Omental fat pad (tissue), 4 donors: Measurements from ENCODE around the gene SCN2B. TPM values are rescaled to one million over a fixed set of nuclear protein-coding genes. Genes with fewer than 3 reads are reported as not detected.

Source experiments
- ATAC-seq: fragments of 150-250 bp; one replicate; pipeline ENCODE4 v1.9.1; 2016; ENCODE audit warnings: mild to moderate bottlenecking, moderate library complexity; ENCODE audit not compliant: low FRiP score
- DNase-seq: peaks from one replicate; pipeline ENCODE4 v3.0.0-alpha.2; 2019; ENCODE audit warnings: low spot score
- total RNA-seq, 4 donors: library from RNA; depleted of rRNA; stranded (reverse); fragments of >200 nt; gene quantifications; one replicate each; pipeline ENCODE4 v1.1.0, GENCODE V29; 2016
- TF ChIP-seq, protein P1 (sequence below), 3 donors: fragments of 450-650 bp; IDR thresholded peaks; one replicate each; pipeline ENCODE4 v1.5.1; 2016 to 2017; ENCODE audit warnings: antibody characterized with exemption in 3 of 3, mild to moderate bottlenecking in 3 of 3, moderate library complexity in 2 of 3

The SCN2B gene
- total RNA-seq, 4 donors from 2014 or later, result 0.28 to 0.47 TPM; not detected in 2

DNA sequence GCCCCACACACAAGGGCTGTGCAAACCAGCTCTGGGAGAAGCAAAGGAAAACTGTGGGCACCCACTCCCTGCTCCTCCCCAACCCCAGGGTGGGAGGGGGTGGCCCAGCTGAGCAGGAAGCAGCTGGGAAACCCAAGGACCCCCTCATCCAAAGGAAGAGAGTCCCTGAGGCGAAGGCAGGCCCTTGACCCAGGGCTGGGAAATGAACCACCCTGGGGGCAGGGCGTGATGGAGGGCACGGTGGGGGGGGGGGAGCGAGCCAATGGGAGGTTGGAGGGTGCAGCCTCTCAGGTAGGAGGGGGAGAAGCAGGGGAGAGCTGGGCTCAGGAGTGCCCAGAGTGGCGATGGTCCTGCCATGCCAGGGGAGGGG, 40.7 kb downstream of the SCN2B start:
- no peak for DNase-seq
- TF ChIP-seq, protein P1, sequence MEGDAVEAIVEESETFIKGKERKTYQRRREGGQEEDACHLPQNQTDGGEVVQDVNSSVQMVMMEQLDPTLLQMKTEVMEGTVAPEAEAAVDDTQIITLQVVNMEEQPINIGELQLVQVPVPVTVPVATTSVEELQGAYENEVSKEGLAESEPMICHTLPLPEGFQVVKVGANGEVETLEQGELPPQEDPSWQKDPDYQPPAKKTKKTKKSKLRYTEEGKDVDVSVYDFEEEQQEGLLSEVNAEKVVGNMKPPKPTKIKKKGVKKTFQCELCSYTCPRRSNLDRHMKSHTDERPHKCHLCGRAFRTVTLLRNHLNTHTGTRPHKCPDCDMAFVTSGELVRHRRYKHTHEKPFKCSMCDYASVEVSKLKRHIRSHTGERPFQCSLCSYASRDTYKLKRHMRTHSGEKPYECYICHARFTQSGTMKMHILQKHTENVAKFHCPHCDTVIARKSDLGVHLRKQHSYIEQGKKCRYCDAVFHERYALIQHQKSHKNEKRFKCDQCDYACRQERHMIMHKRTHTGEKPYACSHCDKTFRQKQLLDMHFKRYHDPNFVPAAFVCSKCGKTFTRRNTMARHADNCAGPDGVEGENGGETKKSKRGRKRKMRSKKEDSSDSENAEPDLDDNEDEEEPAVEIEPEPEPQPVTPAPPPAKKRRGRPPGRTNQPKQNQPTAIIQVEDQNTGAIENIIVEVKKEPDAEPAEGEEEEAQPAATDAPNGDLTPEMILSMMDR (IDR thresholded peaks at IDR 0.05), result no peak
- ATAC-seq, result no peak

DNA sequence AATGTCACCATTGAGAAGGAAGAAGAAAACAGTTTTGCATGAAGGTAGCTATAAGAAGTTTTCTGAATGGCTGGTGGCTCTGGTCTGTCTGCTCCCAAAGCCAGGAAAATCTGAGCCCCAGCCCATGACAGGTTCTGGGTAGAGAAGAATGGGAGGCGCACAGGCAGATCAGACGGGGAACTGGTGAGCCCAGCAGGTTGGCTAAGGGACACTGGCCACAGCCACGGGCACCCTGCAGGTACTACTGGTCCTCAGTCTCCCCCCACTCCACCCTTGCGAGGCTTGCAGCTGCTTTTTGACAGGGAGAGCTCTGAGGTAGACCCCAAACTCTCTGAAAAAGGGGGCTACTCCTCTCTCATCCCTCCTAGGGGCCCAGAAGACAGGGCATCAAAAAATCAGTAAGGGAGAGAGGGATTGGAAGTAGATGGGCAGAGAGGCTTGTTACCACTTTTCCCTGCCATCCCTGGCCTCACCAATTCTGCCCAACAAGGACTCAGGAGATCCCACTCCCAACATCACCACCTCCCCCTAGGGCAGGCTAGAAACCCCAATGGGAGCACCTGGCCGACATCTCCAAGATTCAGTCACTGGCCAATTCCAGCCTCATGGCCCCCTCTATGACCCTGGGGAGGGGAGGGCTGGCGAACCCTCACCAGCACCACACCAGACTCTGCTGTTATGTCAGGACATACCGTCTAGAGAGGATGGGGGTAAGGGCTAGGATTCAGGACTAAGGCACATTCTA, 41.2 kb downstream of the SCN2B start:
- ATAC-seq (no peak), DNase-seq (no peak)
- TF ChIP-seq, protein P1 (IDR thresholded peaks at IDR 0.05), result no peak

DNA sequence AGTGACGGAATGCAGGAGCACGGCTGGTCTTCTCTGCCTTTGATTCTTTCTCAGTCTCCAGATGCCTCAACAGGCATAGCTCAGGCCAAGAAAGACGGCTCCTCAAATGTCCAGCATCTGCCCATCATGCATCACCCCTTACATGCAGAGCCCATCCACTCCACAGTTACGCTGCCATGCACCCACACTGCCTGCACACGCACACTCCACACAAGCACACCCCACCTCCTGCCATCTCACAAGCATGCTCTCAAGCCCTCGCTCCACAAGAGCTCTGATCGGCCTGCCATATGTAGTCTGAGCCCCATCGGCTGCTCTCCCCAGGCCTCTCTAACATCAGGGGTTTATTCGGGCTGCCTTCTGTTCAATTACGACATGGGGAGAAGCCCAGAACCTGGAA, 42.6 kb downstream of the SCN2B start:
- ATAC-seq (no peak), DNase-seq (no peak)
- TF ChIP-seq, protein P1 (IDR thresholded peaks at IDR 0.05), result no peak

DNA sequence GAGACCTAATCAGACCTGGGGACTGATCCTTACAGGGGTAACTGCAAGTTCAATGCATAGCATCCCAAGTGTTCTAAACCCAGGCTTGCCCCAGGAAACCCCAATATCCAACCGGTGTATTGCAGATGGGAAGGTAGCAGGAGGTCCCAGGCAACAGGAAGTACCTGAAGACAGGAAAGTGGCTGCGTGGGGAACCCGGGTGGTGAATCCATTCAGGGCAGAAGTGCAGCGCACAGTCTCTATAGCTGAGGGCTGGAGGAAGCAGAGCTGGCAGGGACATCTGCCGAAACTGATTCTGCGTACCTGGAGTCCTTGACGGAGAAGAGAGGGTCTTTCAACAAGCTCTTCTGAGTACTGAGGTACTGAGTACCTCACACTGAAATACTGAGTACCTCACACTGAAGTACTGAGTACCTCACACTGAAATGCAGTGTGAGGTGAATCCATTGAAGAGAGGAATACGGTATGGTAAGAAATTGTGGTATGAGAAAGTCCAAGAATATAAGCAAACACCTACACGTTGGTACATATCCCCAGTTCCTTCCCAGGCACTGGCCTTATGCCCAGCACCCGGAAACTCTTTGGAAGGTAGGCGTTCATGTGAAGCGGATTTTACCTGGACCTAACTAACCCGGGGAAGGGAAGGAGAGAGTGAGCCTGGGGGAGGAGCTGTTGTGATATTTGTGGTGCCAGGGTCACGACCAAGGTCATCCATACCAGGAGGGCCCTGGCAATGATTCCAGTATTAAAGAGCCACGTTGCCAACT, 43.9 kb downstream of the SCN2B start:
- ATAC-seq (no peak), DNase-seq (no peak)
- TF ChIP-seq, protein P1 (IDR thresholded peaks at IDR 0.05), result no peak

DNA sequence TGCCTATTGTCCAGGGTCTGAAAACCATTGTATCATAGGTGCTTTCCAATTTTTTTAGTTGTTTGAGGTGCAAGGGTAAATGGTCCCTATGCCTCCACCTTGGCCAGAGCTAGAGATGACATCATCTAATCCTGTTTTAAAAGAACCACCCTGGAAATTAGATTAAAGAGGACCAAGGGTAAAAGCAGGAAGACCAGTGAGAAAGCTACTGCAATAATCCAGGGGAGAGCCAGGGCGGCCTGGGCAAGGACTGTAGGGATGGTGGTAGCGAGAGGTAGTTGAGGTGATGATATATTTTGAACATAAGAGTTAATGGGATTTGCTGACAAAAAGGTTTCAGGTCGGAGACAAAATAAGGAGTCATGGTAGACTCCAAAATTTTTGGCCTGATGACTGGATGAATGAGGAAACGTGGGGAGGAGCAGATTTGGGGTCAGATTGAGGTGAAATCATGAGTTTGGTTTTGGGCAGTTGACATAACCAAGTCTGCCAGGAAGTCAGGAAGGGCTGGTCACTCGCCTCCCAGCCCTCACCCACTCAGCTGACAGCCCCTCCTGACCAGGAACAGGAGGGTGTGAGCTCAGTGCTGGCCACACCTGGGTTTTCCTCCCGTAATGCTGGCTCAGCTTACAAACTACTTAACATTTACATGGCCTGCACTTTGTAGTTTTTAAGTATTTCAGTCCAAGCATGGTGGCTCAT, 46.8 kb downstream of the SCN2B start:
- TF ChIP-seq, protein P1 (IDR thresholded peaks at IDR 0.05), result no peak
- no peak for DNase-seq
- ATAC-seq, result peak; percentile 8

DNA sequence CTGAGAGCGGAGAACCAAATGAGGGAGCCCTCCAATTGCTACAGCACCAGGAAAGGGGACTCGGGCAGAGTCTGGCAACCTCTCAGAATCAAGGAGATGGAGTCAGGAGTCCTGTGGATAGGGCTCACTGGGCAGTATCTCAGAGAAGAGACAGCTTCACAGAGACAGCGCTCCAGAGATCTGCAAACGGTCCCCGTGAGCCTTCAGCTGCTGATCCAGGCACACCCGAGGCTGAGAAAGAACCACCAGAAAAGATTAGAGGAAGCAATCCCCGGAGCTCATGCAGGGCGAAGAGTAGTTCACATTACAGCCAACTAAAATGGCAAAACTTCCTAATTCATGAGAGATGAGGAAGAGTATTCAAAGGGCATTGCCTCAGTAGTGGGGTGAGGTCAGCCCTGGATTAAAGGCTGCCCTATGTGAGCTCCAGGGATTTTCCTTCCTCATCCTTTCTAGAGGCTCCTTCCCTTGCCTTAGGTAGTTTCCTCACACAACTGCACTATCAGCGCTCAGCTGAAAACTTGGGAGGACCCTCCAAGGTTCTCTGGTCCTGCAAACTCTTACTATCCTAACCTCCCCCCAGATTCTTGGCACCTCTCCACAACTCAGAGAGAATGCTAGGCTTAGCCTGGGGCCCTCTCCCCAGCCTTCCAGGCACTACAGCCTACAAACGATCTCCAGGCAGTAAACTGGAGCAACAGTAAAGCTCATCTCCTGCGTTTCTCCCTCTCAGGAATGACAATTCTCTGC, 47.5 kb downstream of the SCN2B start:
- no peak for DNase-seq
- ATAC-seq, result peak; percentile 57
- TF ChIP-seq, protein P1 (IDR thresholded peaks at IDR 0.05), result no peak
